HS-5 (cell line): Measurements from ENCODE around the gene FAM110A.
"Not testable (repeated sequence)": the region's sequence is repeated elsewhere in the genome, so short reads cannot be mapped to it uniquely, and the experiment has no call there.

Source experiments
- DNase-seq: peaks from one replicate; pipeline ENCODE4 v3.0.0-alpha.2; 2012; ENCODE audit warnings: low read depth

The FAM110A gene

DNA sequence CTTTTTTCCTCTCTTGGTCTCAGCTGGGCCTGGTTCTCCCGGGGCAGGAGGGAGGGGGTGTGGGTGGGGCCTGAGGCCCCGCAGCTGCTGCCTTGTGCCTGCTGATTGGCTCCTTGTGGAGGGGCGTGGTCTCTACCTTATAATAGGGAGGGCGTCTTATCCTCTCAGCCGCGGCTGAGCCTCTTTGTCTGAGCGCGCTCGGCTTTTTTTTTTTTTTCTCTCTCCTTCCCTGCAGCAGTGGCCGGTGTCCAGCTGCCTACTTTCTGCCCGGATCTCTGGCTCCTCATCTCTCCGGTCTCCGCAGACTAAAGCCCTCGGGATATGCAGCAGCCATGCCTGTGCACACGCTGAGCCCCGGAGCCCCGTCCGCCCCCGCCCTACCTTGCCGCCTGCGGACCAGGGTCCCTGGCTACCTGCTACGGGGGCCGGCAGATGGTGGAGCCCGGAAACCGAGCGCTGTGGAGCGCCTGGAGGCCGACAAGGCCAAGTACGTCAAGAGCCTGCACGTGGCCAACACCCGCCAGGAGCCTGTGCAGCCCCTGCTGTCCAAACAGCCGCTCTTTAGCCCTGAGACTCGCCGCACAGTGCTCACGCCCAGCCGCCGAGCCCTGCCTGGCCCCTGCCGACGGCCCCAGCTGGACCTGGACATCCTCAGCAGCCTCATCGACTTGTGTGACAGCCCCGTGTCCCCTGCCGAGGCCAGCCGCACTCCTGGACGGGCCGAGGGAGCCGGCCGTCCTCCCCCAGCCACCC lies 11.1 kb downstream of the FAM110A start:
- DNase-seq: no peak

- DNase-seq: no peak
These were observed 11.8 kb downstream of the FAM110A start for GRCh38 chr20:845226-845868.

GRCh38 chr20:845941-846893 lies 12.7 kb downstream of the FAM110A start:
- no peak for DNase-seq

DNA sequence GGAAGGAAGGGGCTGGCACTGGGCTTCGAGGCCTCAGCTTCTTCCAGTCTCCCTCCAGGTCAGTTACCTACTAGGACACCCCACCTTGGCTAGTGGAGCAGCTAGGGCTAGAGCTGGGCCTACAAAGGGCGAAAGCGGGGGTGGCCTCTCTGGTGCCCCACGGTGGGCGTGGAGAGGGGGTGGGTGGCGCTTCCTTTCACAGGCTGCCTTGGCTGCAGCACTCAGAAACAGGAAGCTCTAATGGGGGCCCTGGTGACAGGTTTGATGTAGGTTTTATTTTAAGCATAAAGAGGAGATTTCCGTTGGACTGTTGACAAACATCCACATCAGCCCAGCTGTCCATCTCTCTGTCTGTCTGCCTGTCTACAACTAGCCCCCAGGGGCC lies 13.4 kb downstream of the FAM110A start:
- DNase-seq: no peak

DNA sequence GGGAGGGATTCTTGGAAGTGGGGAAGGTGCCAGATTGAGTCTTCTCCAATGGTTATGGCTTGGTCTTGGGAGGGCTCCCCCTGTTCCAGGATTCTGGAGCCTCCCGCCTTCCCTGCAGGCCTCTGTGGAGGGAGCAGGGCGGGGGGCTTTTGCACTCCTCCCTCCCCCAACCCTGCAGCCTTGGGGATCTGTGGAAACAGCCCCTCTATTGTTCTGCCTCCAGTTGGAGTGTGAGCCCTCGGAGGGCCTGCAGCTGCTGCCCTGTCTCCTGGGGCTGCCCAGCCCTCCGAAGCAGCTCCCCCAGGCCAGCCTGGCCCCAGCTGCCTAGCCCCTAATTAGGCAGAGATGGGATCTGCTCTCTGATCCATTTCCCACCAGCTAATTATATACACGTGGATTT lies 14.7 kb downstream of the FAM110A start:
- no peak for DNase-seq

DNA sequence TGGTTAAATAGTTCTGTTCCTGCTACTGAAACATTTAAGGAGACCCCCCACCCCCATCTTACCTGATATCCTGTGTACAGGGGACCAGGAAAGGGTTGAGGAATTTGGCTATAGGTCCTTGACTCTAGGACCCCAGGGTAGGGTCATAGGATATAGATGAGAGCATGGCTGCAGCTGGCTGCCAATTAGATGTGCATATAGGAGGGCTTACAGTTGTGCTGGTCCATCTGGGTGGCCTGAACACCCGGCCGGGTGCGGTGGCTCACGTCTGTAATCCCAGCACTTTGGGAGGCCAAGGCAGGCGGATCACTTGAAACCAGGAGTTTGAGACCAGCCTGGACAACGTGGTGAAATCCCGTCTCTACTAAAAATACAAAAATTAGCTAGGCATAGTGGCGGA lies 15.2 kb downstream of the FAM110A start:
- DNase-seq: not testable (repeated sequence)

DNA sequence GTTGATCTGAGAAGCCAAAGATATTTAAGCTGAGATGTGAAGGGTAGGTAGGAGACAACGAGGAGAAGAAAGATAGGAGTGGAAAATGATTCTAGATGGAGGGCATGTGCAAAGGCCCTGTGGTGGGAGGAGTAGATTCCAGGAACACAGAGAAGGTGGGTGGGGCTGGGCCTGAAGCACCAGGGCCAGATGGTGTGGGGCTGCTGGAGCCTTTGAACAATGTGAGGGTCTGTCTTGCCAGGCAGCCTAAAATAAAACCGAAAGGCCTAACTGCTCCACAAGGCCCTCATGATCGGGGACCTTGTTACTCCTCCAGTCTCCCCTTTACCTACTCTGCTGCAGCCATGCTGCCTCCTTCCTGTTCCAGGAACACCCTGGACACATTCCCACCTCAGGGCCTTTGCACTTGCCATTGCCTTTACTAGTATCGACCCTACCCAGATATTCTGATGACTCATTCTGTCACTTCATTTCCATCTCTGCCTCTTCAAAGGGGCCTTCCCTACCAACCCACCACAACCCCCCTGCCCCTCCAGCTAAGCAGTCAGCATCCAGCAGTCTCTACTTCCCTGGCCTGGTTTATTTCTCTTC lies 20.0 kb downstream of the FAM110A start:
- no peak for DNase-seq

DNA sequence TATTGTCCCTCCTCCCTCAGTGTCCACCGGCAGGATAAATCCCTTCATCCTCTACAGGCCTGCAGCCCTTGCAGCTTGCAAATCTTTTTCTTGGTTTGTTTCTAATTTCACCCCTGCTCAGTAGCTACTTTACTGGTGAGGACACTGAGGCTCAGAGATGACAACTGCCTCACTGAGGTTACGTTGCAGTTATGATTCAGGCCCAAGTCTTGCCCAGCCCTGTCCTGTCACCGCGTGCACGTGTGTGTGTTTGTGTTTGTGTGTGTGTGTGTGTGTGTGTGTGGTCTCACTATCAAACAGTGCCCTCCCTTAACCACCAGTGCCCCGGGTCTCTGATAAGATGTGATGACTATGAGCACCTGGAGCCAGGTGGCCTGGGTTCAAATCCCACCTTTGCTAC lies 21.1 kb downstream of the FAM110A start:
- no peak for DNase-seq

DNA sequence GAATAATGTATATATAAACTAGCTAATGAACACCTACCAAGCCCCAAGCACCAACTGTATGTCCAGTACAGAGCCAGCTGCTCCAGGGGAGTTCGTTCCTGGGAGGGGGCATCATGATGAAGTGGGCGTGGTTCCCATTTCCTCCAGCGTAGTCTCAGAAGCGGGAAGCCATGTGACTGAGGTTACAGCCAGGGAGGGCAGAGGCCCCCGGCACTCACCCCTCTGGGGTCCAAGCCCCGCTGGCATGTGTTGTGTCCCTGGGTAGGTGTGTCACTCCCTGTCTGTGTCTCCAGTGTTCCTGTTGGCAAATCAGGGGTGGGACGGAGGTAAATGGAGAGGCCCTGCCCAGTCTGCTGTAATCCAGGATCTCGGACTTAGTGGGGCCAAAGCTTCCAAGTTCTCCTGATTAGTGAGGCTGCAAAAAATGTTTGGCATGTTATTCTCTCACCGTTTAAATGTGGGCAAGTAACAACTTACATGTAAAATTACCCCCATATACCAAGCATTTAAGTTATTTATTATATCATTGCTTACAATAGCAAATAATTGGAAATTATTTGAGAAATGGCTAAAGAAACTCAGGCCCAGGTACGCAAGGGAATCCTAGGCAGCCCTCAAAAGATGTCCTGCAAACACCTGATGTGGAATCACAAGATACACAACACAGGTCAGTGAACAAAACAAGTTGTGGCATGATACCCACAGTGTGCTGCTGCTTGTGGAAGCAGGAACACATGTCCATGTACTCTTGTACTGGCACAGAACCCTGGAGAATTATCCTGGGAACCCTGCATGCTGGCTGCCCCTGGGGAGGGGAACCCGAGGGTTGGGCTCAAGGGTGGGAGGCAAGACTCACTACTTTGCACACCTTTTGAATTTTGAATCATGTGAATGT lies 22.2 kb downstream of the FAM110A start:
- no peak for DNase-seq

- peak; percentile 94 for DNase-seq
These were observed 22.9 kb downstream of the FAM110A start for GRCh38 chr20:856361-856775.

GRCh38 chr20:858011-858410 lies 24.5 kb downstream of the FAM110A start:
- no peak for DNase-seq

DNA sequence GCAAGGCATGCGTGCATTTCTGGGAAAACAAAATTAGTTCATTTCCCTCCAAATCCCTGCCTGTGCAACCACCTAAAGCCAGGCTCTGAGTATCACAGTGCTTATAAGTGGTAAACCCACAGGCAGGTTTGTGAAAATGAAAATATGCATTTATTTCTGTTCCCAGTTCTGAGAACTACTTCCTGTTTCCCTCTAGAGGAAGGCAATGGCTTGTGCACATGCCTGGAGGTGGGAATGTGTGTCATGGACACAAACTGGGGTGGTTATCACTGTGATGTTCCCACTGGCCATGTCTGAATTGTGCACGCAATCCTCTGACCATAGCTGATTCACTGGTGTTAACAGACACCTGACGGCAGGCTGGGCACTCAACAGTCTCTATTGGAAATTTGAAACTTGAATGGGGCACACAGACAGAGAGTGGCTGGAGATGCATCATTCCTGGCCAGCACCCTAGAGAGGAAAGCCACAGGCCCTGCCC lies 26.3 kb downstream of the FAM110A start:
- DNase-seq: no peak

GRCh38 chr20:860891-861290 lies 27.4 kb downstream of the FAM110A start:
- DNase-seq: no peak

GRCh38 chr20:865440-865839 lies 31.9 kb downstream of the FAM110A start:
- no peak for DNase-seq

DNA sequence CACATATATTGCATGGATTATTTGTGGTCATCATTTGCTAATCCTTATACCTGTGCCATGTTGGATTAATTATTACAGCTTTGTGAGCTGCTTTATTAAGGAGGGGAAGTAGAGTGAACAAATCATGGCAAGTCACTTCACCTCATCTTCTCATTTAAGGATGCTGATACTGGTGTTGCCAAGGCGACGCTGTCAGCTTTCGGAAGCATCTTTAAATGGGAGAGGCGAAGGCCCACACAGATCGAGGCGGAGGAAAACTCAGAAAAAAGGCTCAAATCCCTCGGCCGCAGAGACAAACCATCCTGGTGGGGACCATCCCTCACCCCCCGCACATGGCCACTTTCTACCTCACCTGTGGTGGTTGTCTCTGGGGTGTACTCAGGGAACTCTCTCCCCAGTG lies 34.8 kb downstream of the FAM110A start:
- no peak for DNase-seq

- no peak for DNase-seq
These were observed 36.1 kb downstream of the FAM110A start for GRCh38 chr20:869606-870005.

DNA sequence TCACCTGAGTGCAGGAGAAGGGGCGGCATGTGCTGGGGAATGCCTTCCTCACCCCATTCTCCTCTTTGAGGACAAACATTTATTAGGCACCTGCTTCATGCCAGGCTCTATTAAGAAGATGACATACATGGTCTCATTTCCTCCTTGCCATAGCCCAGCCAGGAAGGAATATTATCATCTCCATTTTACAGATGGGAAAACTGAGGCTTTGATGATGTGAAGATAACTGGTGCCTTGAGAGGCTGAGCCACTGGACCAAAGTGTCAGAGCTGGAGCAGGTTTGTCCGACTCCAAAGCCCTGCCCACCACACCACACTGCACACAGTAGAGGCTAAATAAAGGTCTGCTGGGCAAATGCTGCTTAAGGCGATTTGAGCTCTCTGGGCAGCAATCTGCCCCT lies 37.2 kb downstream of the FAM110A start:
- no peak for DNase-seq

- DNase-seq: no peak
These were observed 37.9 kb downstream of the FAM110A start for GRCh38 chr20:871436-871835.

GRCh38 chr20:871948-872347 lies 38.4 kb downstream of the FAM110A start:
- no peak for DNase-seq

GRCh38 chr20:872855-873520 lies 39.5 kb downstream of the FAM110A start:
- no peak for DNase-seq
